ENCODE data around the gene MYOZ2. TPM values are rescaled to one million over a fixed set of nuclear protein-coding genes. Genes with fewer than 3 reads are reported as not detected.

The MYOZ2 gene
- total RNA-seq, 6 experiments from 2014 or later = 0.07 to 0.19 (median 0.12) TPM; not detected in 3

DNA sequence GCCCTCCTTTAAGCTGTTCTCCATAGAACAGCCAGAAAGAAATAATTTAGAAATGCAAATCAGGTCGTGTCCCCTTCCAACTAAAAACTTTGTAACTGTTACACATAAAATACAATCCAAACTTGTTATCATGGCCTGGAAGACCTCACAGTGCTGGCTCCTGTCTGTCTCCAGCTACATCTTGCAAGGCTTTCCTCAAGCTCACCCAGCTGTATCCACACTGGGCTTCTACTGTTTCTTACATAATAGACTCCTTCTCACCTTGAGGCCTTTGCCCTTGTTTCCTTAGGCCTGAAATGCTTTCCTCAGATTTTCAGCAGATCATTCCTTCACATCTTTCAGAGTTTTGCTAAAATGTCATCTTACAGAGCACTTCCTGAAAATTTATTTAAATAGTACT lies 43.4 kb downstream of the MYOZ2 start:
- ATAC-seq = no peak
- TF ChIP-seq, protein P1, sequence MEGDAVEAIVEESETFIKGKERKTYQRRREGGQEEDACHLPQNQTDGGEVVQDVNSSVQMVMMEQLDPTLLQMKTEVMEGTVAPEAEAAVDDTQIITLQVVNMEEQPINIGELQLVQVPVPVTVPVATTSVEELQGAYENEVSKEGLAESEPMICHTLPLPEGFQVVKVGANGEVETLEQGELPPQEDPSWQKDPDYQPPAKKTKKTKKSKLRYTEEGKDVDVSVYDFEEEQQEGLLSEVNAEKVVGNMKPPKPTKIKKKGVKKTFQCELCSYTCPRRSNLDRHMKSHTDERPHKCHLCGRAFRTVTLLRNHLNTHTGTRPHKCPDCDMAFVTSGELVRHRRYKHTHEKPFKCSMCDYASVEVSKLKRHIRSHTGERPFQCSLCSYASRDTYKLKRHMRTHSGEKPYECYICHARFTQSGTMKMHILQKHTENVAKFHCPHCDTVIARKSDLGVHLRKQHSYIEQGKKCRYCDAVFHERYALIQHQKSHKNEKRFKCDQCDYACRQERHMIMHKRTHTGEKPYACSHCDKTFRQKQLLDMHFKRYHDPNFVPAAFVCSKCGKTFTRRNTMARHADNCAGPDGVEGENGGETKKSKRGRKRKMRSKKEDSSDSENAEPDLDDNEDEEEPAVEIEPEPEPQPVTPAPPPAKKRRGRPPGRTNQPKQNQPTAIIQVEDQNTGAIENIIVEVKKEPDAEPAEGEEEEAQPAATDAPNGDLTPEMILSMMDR (IDR thresholded peaks at IDR 0.05) = no peak
- TF ChIP-seq POLR2A (IDR thresholded peaks at IDR 0.05) = no peak
- Histone ChIP-seq H3K4me3 (no peak overlapping the region), H3K9me3 (no peaks in the 10 kb centered on the region), H3K27me3 (no peaks in the 10 kb centered on the region), H3K36me3 (no peaks in the 10 kb centered on the region), H3K27ac (no peak overlapping the region), H3K4me1 (no peaks in the 10 kb centered on the region)
- 53% methylated on average over 1 of the region's 1 CpG for WGBS (ENCODE audit: insufficient coverage, low coverage, low lambda C conversion rate, missing lambda C conversion rate)
- no peak for DNase-seq
- intact Hi-C loops (cut with DNase I) = no loop called here

GRCh38 chr4:119184128-119184527 lies 48.5 kb downstream of the MYOZ2 start:
- 93% methylated on average over 2 of the region's 2 CpGs for WGBS (ENCODE audit: insufficient coverage, low coverage, low lambda C conversion rate, missing lambda C conversion rate)
- intact Hi-C loops (cut with DNase I) = no loop called here
- Histone ChIP-seq H3K9me3 (no peaks in the 10 kb centered on the region), H3K27me3 (no peaks in the 10 kb centered on the region), H3K27ac (no peak overlapping the region), H3K36me3 (no peaks in the 10 kb centered on the region), H3K4me3 (no peak overlapping the region), H3K4me1 (no peaks in the 10 kb centered on the region)
- TF ChIP-seq, protein P1 (IDR thresholded peaks at IDR 0.05) = no peak
- TF ChIP-seq POLR2A (IDR thresholded peaks at IDR 0.05) = no peak
- no peak for DNase-seq
- no peak for ATAC-seq

- DNase-seq (no peak), ATAC-seq (peak in 1 of 4 donors; percentile 33)
- Histone ChIP-seq H3K4me1 (no peaks in the 10 kb centered on the region), H3K27ac (no peak overlapping the region), H3K36me3 (no peaks in the 10 kb centered on the region), H3K9me3 (no peaks in the 10 kb centered on the region), H3K4me3 (no peak overlapping the region), H3K27me3 (no peaks in the 10 kb centered on the region)
- intact Hi-C loops (cut with DNase I) = no loop called here
- TF ChIP-seq, protein P1 (IDR thresholded peaks at IDR 0.05) = no peak
- no peak for TF ChIP-seq POLR2A (IDR thresholded peaks at IDR 0.05)
- WGBS (ENCODE audit: insufficient coverage, low coverage, low lambda C conversion rate, missing lambda C conversion rate) = 40% methylated on average over 1 of the region's 1 CpG
These were observed 54.0 kb downstream of the MYOZ2 start for GRCh38 chr4:119189638-119190037.

GRCh38 chr4:119190354-119190753 lies 54.7 kb downstream of the MYOZ2 start:
- Histone ChIP-seq H3K36me3 (no peaks in the 10 kb centered on the region), H3K9me3 (no peaks in the 10 kb centered on the region), H3K27me3 (no peaks in the 10 kb centered on the region), H3K27ac (no peak overlapping the region), H3K4me3 (no peak overlapping the region), H3K4me1 (no peaks in the 10 kb centered on the region)
- DNase-seq = no peak
- WGBS (ENCODE audit: insufficient coverage, low coverage, low lambda C conversion rate, missing lambda C conversion rate) = 100% methylated on average over 2 of the region's 2 CpGs
- TF ChIP-seq, protein P1 (IDR thresholded peaks at IDR 0.05) = no peak
- TF ChIP-seq POLR2A (IDR thresholded peaks at IDR 0.05) = no peak
- intact Hi-C loops (cut with DNase I) = no loop called here
- ATAC-seq = no peak

DNA sequence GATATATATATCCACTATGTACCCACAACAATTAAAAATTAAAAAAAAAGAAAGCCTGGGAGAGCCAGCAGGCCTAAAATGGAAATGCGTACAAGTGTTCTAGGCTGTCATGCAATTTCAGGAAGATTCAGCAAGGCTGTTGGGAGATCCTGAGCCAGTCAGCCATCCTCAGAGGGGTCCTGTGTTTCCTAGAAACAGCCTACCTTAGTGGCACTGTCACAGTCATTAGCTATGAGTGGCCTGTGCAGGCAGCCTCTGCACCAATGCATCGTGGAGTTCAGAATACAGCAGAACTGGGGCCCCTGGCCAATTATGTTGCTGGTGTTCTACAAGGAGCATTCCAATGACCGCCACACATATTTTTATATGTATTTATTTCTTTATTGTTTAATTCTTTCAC lies 55.9 kb downstream of the MYOZ2 start:
- Histone ChIP-seq H3K9me3 (no peaks in the 10 kb centered on the region), H3K27me3 (no peaks in the 10 kb centered on the region), H3K36me3 (no peaks in the 10 kb centered on the region), H3K4me3 (no peak overlapping the region), H3K27ac (no peak overlapping the region), H3K4me1 (no peaks in the 10 kb centered on the region)
- DNase-seq (no peak), ATAC-seq (no peak)
- intact Hi-C loops (cut with DNase I) = no loop called here
- WGBS (ENCODE audit: insufficient coverage, low coverage, low lambda C conversion rate, missing lambda C conversion rate) = 72% methylated on average over 2 of the region's 3 CpGs
- TF ChIP-seq POLR2A (IDR thresholded peaks at IDR 0.05) = no peak
- TF ChIP-seq, protein P1 (IDR thresholded peaks at IDR 0.05) = no peak
